WTC11 (cell line): ENCODE measurements around the gene BANK1.

Source experiments
- AFF4 ChIP-seq: sonication (generic); formaldehyde crosslinking; IDR thresholded peaks from 2 replicates; pipeline ENCODE4 v1.8.1; 2023; ENCODE audit warnings: mild to moderate bottlenecking, missing genetic modification reagents, borderline replicate concordance
- SP1 ChIP-seq: sonication (generic); formaldehyde crosslinking; conservative IDR thresholded peaks from 2 replicates; pipeline ENCODE4 v1.8.1; 2022; ENCODE audit warnings: missing genetic modification reagents

DNA sequence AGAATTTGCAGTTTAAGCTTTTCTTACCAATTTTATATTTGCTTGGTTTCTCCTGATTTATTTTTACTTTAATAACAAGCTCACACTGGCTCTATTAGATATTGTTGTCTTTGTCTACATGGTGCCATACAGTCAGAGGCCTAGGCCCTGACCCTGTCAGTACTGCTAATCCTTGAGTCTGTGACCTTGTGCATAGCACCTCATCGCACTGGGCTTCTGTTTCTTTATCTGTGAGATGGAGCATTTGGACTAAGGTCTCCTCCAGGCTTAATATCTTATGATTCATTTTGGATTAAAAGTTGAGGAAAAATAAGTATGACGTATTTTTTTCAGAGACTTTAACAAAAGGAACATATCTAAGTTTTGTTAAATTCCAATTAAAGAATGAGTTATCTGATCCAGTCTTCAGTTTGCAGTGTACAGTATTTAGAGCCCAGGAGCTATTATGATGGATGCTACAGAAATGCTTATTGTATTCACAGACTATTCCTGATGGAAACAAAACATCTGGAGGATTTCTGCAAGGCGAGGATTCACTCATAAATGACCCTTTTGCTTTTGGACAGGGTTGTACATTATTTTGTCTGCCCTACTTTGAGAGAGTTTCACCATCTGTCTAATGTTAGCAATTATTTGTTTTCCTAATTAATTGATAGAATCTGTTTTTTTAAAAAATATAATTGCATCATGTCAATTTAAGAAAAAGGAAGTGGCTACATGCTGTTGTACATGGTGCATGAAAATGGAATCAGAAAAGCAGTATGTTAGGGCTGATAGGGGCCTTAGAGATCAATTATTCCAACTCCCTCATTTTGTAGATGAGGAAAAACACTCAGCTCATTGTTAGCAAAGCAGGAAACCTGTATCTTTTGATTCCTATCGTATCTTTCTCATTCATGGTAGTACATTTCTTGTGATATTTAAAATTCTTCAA, 203.6 kb downstream of the BANK1 start:
- TF ChIP-seq SP1 (CRISPR knock-in tag) (no peak), AFF4 (CRISPR knock-in tag) (no peak)
